DMS114 treated with DMSO at 0.1 percent for 48 hours (cell line): Measurements from ENCODE around the gene BBIP1.

Source experiments
- DNase-seq: peaks from one replicate; lab custom pipeline; 2025; ENCODE audit not compliant: unreplicated experiment; lab: John Stamatoyannopoulos, UW

Gene BBIP1, protein sequence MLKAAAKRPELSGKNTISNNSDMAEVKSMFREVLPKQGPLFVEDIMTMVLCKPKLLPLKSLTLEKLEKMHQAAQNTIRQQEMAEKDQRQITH

DNA sequence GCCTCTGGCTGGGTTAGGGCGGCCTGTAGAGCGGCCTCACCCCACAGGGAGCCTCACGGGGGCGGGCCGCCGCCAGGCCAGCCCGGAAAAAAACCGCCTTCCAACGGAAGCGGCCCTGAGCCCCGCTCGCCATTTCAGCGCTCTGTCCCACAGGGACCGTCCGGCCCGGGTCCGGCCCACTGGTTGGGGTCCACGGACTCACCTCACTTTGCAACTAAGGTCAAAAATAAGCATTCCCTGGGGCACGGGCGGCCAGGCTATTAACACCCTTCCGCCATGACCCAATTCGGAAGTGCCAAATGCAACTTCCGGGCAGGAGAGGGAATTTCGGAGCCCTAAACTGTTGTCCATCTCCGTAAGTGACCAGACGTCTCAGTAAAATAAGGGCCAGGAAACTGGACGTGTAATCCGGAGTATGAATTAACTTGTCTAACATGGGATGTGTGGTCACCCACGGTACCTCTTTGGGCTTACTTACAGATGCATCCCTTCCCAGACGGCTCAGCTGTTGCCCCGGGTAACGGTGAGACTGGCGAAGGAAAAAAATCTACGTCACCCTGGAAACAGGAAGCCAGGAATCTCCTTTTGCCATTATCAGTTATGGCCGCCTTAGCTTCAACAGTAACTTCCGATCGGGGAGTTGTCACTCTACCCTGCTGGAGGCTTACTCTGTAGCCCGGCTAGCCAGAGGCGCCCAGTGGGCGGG is at the start of gene BBIP1:
Gene BBIP1 (minus strand): TSS at position 538 of the 706 bp plus-strand sequence. CDS start 1,023 bp downstream, outside the sequence.
- DNase-seq: peak; percentile 100

DNA sequence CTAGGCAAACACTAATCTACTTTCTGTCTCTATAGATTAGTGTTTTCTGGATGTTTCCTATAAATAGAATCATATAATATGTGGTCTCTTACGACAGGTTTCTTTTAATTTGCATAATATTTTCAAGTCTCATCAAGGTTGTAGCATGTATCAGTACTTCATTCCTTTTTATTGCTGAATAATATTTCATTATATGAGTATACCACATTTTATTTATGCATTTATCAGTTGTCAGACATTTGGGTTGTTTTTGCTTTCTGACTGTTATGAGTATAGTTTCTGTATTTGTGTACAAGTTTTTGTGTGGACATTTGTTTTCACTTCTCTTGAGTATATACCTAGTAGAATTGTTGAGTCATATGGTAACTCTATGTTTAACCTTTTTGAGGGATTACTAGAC is 48.7 kb upstream of the BBIP1 start:
- DNase-seq: no peak

DNA sequence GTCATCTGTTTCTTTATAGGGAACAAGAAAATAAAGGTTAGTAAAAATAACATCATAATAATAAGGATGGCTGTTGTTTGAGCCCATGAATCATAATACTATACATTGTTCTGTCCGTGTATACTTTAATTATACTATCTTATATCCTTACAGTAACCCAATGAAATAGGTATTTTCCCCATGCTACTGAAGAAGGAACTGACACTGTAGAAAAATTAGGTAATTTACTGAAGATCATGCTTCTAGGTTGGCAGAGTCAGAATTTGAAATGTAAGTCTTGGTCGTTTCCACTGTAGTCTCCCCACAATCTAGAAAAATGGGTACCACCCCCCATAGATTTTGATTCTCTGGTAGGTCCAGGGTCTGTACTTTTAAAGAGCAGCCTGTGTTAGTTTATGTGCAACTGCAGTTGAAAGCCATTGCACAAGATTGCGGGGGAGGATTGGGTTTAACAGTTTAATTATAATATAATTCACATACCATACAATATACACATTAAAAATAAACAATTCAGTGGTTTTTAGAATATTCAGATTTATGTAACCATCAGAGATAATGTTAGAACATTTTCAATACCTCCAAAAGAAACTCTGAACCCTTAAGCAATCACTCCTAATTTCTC is 48.1 kb upstream of the BBIP1 start:
- DNase-seq: no peak

DNA sequence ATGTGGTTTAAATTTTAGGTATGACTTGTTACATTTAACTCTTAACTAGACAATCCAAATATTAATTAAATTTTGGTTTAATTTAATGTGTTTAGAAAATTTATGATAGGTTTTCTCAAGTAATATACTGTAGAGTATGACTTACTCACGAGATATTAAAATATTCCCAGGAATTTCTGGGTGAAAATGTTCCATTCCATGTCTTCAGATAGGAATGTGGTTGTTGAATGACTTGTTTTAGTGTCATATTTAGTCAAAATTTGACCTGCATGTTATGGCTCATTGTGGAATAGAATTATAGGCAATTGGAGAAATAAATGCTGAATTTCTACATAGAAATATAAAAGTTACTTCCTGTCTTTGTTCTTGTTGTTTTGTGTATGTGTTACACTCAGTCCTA is 47.2 kb upstream of the BBIP1 start:
- no peak for DNase-seq

- no peak for DNase-seq
These were observed 46.2 kb upstream of the BBIP1 start for GRCh38 chr10:110965216-110965615.

DNA sequence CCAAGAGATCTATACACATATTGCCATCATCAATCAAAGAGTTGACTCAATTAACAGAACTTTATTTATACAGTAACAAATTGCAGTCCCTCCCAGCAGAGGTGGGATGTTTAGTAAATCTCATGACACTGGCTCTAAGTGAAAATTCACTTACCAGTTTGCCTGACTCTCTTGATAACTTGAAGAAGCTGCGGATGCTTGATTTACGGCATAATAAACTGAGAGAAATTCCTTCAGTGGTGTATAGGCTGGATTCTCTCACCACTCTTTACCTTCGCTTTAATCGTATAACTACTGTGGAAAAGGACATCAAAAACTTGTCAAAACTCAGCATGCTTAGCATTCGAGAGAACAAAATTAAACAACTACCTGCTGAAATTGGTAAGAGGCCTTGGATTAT is 45.7 kb upstream of the BBIP1 start:
- DNase-seq: no peak

- no peak for DNase-seq
These were observed 44.2 kb upstream of the BBIP1 start for GRCh38 chr10:110963162-110963561.

- no peak for DNase-seq
These were observed 43.5 kb upstream of the BBIP1 start for GRCh38 chr10:110962443-110962842.

- no peak for DNase-seq
These were observed 41.3 kb upstream of the BBIP1 start for GRCh38 chr10:110960333-110960712.

DNA sequence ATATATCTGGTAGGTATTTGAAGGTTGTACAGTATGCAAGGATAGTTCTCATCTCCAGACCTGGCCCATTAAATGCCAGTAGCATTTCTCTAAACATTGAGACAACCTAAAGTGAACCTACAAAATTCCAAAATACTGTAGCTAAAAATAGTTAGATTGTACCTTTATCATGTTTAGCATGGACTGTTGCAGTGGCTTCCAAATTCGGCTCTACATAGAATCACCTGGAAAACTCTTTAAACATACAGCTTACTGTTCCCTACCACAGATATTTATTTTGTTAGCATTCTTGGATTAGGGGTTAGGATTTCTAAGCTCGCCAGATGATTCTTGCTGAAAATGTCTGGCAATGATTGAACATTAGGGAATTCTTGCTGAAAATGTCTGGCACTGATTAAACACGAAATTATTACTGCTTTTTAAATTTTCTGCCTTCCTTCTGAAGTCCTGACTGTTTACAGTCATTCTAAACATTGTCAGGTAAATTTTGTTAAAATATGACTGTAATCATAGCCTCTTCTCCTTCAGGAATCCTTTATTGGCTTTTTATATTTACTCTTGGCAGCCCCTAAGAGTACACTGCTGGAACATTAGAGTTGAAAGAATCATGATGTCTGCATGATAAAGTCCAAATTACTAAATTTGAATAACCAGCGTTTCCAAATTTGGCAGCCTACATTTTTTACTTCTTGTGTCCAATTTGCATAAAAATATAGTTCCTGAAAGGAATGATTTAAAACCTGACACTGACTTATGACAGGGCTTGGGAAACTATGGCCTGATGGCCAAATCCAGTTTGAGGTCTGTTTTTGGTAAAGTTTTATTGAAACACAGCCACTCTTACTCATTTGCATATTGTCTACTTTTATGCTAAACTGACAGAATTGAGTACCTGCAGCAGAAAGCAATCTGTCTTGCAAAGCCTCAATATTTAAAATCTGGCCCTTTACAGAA is 40.7 kb upstream of the BBIP1 start:
- no peak for DNase-seq

GRCh38 chr10:110957606-110958005 is 38.6 kb upstream of the BBIP1 start:
- no peak for DNase-seq

- DNase-seq: no peak
These were observed 32.4 kb upstream of the BBIP1 start for GRCh38 chr10:110951381-110951780.

- DNase-seq: no peak
These were observed 28.1 kb upstream of the BBIP1 start for GRCh38 chr10:110947061-110947595.

DNA sequence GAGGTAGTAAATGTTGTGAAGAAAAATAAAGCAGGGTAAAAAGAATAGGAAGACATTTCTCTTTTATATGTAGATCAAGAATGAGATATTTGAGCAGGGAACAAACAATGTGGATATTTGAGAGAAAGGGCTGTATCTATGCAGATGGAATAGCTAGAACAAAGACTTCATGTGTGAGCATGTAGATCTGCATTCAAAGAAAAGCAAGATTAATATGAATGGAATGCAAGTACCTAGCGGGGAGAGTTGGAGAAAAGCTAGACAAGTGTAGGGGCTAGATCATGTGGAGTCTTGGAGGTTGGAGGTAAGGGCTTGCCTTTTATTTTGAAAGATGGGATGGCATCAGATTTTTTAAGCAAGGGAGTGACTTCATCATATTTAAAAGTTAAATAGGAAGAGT is 27.5 kb upstream of the BBIP1 start:
- no peak for DNase-seq

DNA sequence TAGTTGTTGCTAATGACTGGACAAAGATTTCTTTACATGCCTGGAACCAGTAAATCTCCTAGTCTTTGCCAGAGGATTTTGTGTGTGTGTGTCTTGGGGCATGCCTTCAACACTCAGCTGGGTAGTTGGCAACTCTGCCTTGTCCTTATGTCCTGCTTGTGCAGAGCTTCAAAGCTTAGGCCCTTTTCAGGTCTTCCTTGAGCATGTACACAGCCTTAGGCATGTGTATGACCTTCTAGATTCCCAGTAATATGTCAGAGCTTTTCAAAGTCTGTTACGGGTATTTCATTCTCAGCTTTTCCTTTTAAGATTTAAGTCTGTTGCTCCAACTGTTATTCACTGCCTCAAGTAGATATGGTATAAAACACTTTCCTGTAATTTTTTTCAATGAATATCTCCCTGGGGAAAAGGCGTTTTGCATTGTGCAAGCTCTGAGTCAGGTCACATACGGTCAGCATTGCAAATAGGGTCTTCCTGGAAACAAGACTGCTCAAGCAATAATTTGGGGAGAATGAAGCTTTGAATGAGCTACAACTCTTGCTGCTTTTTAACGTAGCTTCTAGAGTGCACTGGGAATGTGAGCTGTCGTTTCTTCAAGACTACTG is 25.9 kb upstream of the BBIP1 start:
- DNase-seq: no peak

- no peak for DNase-seq
These were observed 20.4 kb upstream of the BBIP1 start for GRCh38 chr10:110939419-110939818.

- DNase-seq: no peak
These were observed 17.8 kb upstream of the BBIP1 start for GRCh38 chr10:110936757-110937156.

DNA sequence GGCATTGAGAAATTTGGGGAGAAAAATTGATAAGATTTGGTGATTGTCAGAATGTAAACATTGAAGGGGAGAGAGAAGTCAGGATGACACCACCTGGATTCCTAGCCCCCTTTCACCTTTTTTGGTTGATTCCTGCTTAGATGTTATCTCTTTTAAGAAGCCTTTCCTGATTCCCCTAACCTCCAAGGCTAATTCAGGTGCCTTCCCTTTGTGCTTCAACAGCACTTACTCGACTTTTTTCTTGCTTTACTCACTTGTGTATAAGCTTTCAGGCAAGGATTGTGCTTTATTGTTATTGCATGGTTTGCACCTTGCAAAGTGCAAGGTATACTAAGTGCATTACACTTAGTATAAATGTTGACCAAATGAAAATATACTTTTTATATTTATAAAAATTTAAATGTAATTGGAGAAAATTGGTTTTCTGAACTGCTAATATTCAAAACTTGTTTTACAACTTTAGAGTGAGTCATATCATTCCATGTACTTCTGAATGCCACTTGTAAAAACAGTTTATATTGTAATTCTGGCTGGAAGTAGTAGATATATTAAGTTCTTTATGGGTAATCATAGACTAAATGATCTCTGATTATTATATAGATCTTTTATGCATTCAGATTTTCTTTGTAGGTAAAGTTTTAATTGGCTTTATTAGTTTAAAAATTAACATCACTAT is 13.7 kb upstream of the BBIP1 start:
- no peak for DNase-seq

- no peak for DNase-seq
These were observed 12.9 kb upstream of the BBIP1 start for GRCh38 chr10:110931769-110932381.

DNA sequence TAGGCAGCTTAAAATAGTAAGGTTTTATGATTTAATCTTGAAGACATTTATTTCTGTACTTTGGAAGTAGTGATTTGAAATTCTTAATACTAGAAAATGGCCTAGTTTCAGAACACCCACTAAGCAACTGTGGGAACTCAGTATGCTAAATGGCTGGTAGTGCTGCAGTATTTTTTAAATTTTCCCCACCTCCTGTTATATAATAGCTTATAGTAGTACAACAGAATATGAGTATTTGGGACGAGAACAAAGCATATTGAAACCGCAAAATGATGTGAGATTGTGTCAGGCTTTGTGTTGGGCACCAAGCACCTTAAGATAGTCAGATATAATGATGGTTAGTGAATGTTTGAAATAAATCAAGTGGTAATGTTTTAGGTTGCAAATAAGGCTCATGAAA is 8.5 kb upstream of the BBIP1 start:
- no peak for DNase-seq
